HepG2 (cell line): ENCODE data around the gene KLF18. TPM values are rescaled to one million over a fixed set of nuclear protein-coding genes. Genes with fewer than 3 reads are reported as not detected.

Experiments used
- AHDC1 ChIP-seq: sonication (generic); formaldehyde crosslinking; IDR thresholded peaks from 2 replicates; pipeline ENCODE4 v1.5.1; 2020; ENCODE audit warnings: mild to moderate bottlenecking, missing genetic modification reagents, borderline replicate concordance
- POLR2AphosphoS2 ChIP-seq: IDR thresholded peaks from 2 replicates; pipeline ENCODE4 v1.6.1; 2011; ENCODE audit warnings: low read depth, low read length, improper control_type of control experiment
- ZBTB14 ChIP-seq: sonication (generic); formaldehyde crosslinking; IDR thresholded peaks from 2 replicates; pipeline ENCODE4 v1.4.0; 2020; ENCODE audit warnings: missing genetic modification reagents
- ZHX1 ChIP-seq: sonication (generic); formaldehyde crosslinking; IDR thresholded peaks from 2 replicates; pipeline ENCODE4 v1.8.1; 2022; ENCODE audit warnings: low read depth, mild to moderate bottlenecking, missing genetic modification reagents
- ZNF143 ChIP-seq: sonication (generic); formaldehyde crosslinking; IDR thresholded peaks from 2 replicates; pipeline ENCODE4 v1.4.0; 2020; ENCODE audit warnings: missing genetic modification reagents
- ZNF790 ChIP-seq: sonication (generic); formaldehyde crosslinking; IDR thresholded peaks from 2 replicates; pipeline ENCODE4 v1.8.0; 2022; ENCODE audit warnings: missing genetic modification reagents, mild to moderate bottlenecking, borderline replicate concordance
- polyA plus RNA-seq, 8 experiments: library from polyadenylated mRNA; depleted of rRNA in 3 of 8; stranded (reverse) in 7 of 8; unstranded in 1 of 8; fragments of >200 nt; fragmentation: Illumina TruSeq in 4 of 8; extraction: Trizol in 4 of 8; gene quantifications; 2 replicates each; pipeline versions ENCODE4 v1.2.1 to v1.2.3, GENCODE V29; 2011 to 2016; ENCODE audit warnings: low read depth in 4 of 8, missing spikeins in 1 of 8, mixed read lengths in 1 of 8; ENCODE audit not compliant: insufficient read depth in 1 of 8
- total RNA-seq, 5 experiments: library from RNA; depleted of rRNA; stranded (reverse); fragments of >200 nt; fragmentation: Illumina TruSeq; extraction: Trizol; gene quantifications; 2 replicates each; pipeline ENCODE4 v1.2.3, GENCODE V29; 2016; ENCODE audit warnings: low read depth in 1 of 5

KLF18 gene
- total and polyA plus RNA-seq, 2 of the 13 experiments (the other 11 are each of a cell fraction or from before 2014, with no cell fraction given): not detected

GRCh38 chr1:44138239-44138638, 3.2 kb downstream of the KLF18 start (continued):
- TF ChIP-seq AHDC1 (CRISPR knock-in tag) (no peak), ZNF790 (CRISPR knock-in tag) (no peak), ZNF143 (CRISPR knock-in tag) (no peak), ZBTB14 (CRISPR knock-in tag) (no peak), POLR2AphosphoS2 (no peak), ZHX1 (CRISPR knock-in tag) (no peak)
- TF ChIP-seq, all 625 proteins: peak for 0
